NCI-H748 treated with DMSO at 0.1 percent for 48 hours (cell line): Measurements from ENCODE around the gene CEP95.

Experiments
- DNase-seq: peaks from one replicate; lab custom pipeline; 2025; lab: John Stamatoyannopoulos, UW

The CEP95 gene

GRCh38 chr17:64496786-64497564 is 9.8 kb upstream of the CEP95 start, which contains the start of gene POLG2:
TSS of gene POLG2 (minus strand) at chr17:64497054. CDS start at chr17:64496968, 86 bp downstream.
- DNase-seq, result peak; percentile 83

GRCh38 chr17:64497565-64498035 is 9.2 kb upstream of the CEP95 start:
- no peak for DNase-seq

- DNase-seq, result no peak
Measured at GRCh38 chr17:64498308-64499203, 8.2 kb upstream of the CEP95 start.

GRCh38 chr17:64499805-64500486 is 6.8 kb upstream of the CEP95 start:
- no peak for DNase-seq

- no peak for DNase-seq
Measured at GRCh38 chr17:64500487-64500859, 6.3 kb upstream of the CEP95 start.

- DNase-seq, result no peak
Measured at GRCh38 chr17:64500862-64501765, 5.7 kb upstream of the CEP95 start.

GRCh38 chr17:64502021-64502420 is 4.8 kb upstream of the CEP95 start:
- no peak for DNase-seq

GRCh38 chr17:64502809-64503208 is 4.0 kb upstream of the CEP95 start:
- no peak for DNase-seq

GRCh38 chr17:64503341-64503740 is 3.4 kb upstream of the CEP95 start:
- no peak for DNase-seq

GRCh38 chr17:64503821-64504768 is 2.7 kb upstream of the CEP95 start:
- no peak for DNase-seq

GRCh38 chr17:64504769-64505339 is 1.9 kb upstream of the CEP95 start:
- DNase-seq, result no peak

- peak; percentile 65 for DNase-seq
Measured at GRCh38 chr17:64505340-64506200, 1.2 kb upstream of the CEP95 start.

GRCh38 chr17:64506201-64506575 is 589 bp upstream of the CEP95 start, which contains the start of gene DDX5:
TSS of gene DDX5 (minus strand) at chr17:64506289. CDS start at chr17:64506119, 170 bp downstream.
- DNase-seq, result peak; percentile 95

GRCh38 chr17:64507413-64507782 is 621 bp downstream of the CEP95 start:
- peak; percentile 41 for DNase-seq

- no peak for DNase-seq
Measured at GRCh38 chr17:64508683-64509082, 1.9 kb downstream of the CEP95 start.

- DNase-seq, result no peak
Measured at GRCh38 chr17:64509179-64509578, 2.4 kb downstream of the CEP95 start.

- no peak for DNase-seq
Measured at GRCh38 chr17:64515419-64515818, 8.6 kb downstream of the CEP95 start.

- DNase-seq, result no peak
Measured at GRCh38 chr17:64515829-64516228, 9.1 kb downstream of the CEP95 start.

GRCh38 chr17:64519601-64520000 is 12.8 kb downstream of the CEP95 start:
- DNase-seq, result no peak
